ENCODE measurements around the gene PLIN3.

- TF ChIP-seq CTCF (IDR thresholded peaks at IDR 0.05) (no peak), EZH2 (IDR thresholded peaks at IDR 0.05; ENCODE audit: borderline replicate concordance, insufficient read depth, low read depth, low read length, poor library complexity, severe bottlenecking) (no peak)
Measured at GRCh38 chr19:4870025-4870700, 2.7 kb upstream of the PLIN3 start.
